GM21825 (cell line): ENCODE results near the gene SCP2.

ENCODE experiments used
- ATAC-seq: cut with Tn5 transposase; IDR thresholded peaks from one replicate; pipeline ENCODE4 v1.9.1; 2021; ENCODE audit warnings: mild to moderate bottlenecking, moderate library complexity; ENCODE audit not compliant: unreplicated experiment

The SCP2 gene

GRCh38 chr1:53093778-53094532 is 166.9 kb downstream of the SCP2 start:
- no peak for ATAC-seq

DNA sequence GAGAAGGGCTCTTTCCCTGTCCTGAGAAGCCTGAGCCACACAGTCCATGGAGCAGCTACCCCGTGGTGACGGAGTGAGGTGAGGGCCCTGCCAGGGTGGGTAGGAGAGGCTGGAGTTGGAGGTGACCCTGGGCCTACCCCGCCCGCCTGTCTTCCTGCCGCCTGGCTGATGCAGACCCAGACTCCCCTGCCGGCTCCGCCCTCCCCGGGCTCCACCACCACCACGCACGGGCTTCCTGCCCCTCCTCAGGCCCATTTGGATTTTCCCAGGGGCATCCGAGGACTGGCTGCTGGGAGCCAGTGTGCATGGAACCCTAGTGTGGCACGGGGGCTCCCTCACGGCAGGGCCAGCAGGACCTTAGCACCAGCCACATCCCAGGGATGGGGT is 167.4 kb downstream of the SCP2 start:
- no peak for ATAC-seq
